ENCODE measurements around the gene TMEM131. TPM values are rescaled to one million over a fixed set of nuclear protein-coding genes. Genes with fewer than 3 reads are reported as not detected.
A peak's percentile ranks its signal among the peaks of the same experiment; 100 is the strongest.

Gene TMEM131
- total RNA-seq, 4 donors from 2014 or later = 78.4 to 86.4 (median 80.5) TPM

DNA sequence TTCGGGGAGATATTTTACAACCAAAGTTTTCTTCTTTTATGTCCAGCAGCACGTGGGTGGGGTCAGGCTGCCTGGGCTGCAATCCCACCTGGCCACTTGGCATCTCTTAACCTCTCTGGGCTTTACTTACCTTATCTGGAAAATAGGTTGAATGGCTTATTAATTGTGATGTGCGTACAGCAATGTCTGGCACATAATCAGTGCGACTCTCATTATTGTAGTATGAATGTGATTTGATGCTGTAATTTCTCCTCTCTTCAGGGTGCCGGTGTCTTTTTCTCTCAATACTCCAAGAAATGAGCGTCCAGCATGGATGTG is 284.4 kb downstream of the TMEM131 start:
- 73 to 87% methylated on average over 4 to 6 of the region's 6 CpGs for WGBS, 2 donors (ENCODE audit: low coverage in 1 of 2)
- no peak for DNase-seq
- no peaks in the 10 kb centered on the region for H3K9me3 ChIP-seq
- in situ Hi-C loops (cut with MboI; ENCODE audit: low pct_ligation_motif_present in 1 of 4, low pct_unique_long_range_greater_than_20kb in 1 of 4, low sequenced_read_pairs in 3 of 4) = no loop called here
- no peaks in the 10 kb centered on the region for H3K27me3 ChIP-seq
- H3K4me1 ChIP-seq = no peaks in the 10 kb centered on the region
- H3K36me3 ChIP-seq = no peaks in the 10 kb centered on the region
- H3K27ac ChIP-seq = no peak overlapping the region
- intact Hi-C loops (cut with DNase I; ENCODE audit: low total_unique reads) = no loop called here
- no peak overlapping the region for H3K4me3 ChIP-seq
- TF ChIP-seq, protein P1, sequence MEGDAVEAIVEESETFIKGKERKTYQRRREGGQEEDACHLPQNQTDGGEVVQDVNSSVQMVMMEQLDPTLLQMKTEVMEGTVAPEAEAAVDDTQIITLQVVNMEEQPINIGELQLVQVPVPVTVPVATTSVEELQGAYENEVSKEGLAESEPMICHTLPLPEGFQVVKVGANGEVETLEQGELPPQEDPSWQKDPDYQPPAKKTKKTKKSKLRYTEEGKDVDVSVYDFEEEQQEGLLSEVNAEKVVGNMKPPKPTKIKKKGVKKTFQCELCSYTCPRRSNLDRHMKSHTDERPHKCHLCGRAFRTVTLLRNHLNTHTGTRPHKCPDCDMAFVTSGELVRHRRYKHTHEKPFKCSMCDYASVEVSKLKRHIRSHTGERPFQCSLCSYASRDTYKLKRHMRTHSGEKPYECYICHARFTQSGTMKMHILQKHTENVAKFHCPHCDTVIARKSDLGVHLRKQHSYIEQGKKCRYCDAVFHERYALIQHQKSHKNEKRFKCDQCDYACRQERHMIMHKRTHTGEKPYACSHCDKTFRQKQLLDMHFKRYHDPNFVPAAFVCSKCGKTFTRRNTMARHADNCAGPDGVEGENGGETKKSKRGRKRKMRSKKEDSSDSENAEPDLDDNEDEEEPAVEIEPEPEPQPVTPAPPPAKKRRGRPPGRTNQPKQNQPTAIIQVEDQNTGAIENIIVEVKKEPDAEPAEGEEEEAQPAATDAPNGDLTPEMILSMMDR (IDR thresholded peaks at IDR 0.05) = no peak
- TF ChIP-seq POLR2AphosphoS5 (IDR thresholded peaks at IDR 0.05) (no peak), EP300 (IDR thresholded peaks at IDR 0.05; ENCODE audit: low read depth) (no peak), POLR2A (IDR thresholded peaks at IDR 0.05) (no peak)

DNA sequence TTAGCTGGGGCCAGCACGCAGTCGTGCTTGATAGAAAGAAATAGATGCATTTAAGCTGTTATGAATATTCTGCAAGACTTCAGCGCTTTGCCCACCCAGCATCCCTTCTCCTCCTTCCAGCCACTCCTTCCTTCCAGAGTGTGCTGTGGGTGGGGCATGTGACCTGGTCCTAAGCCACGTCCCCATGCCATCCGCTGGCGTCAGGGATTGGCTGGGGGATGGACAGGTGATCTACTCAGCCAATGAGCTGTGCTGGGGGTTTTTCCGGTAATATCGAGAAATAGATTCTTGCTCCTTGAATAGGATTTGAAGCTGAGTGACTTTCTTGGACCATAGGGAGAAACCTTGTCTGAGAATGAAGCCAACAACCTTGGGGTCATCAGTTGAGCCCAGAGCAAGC is 287.1 kb downstream of the TMEM131 start:
- no peaks in the 10 kb centered on the region for H3K4me1 ChIP-seq
- no peaks in the 10 kb centered on the region for H3K27me3 ChIP-seq
- no peak overlapping the region for H3K27ac ChIP-seq
- intact Hi-C loops (cut with DNase I; ENCODE audit: low total_unique reads) (no loop called here), in situ Hi-C loops (cut with MboI; ENCODE audit: low pct_ligation_motif_present in 1 of 4, low pct_unique_long_range_greater_than_20kb in 1 of 4, low sequenced_read_pairs in 3 of 4) (no loop called here)
- TF ChIP-seq, protein P1 (IDR thresholded peaks at IDR 0.05) = no peak
- TF ChIP-seq POLR2A (IDR thresholded peaks at IDR 0.05) = no peak
- no peak for TF ChIP-seq POLR2AphosphoS5 (IDR thresholded peaks at IDR 0.05)
- no peak for TF ChIP-seq EP300 (IDR thresholded peaks at IDR 0.05; ENCODE audit: low read depth)
- peak; percentile 3 for DNase-seq
- 85% methylated on average over 8 of the region's 8 CpGs; no CpG with 5 or more reads in 1 of the 2 donors for WGBS, 2 donors (ENCODE audit: low coverage in 1 of 2)
- H3K4me3 ChIP-seq = no peak overlapping the region
- H3K9me3 ChIP-seq = no peaks in the 10 kb centered on the region
- no peaks in the 10 kb centered on the region for H3K36me3 ChIP-seq

DNA sequence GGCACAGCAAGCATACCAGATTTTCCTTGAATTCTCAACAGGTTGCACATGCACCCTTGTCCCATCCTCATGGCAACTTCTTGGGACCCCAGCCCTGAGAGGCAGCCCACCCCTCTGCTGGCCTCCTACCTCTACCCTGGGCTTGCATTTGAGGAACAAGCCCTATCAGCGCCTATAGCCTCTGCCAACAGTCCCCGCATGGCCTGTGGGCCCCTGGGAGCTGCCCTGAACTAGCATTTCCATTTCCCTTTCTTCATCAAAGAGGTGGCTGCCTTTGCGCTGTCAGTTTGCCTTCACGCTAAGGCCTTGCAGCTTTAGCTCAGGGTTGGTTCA is 287.7 kb downstream of the TMEM131 start:
- Histone ChIP-seq H3K4me3 (no peak overlapping the region), H3K4me1 (no peaks in the 10 kb centered on the region), H3K36me3 (no peaks in the 10 kb centered on the region), H3K27ac (no peak overlapping the region), H3K27me3 (no peaks in the 10 kb centered on the region), H3K9me3 (no peaks in the 10 kb centered on the region)
- no peak for DNase-seq
- in situ Hi-C loops (cut with MboI; ENCODE audit: low pct_ligation_motif_present in 1 of 4, low pct_unique_long_range_greater_than_20kb in 1 of 4, low sequenced_read_pairs in 3 of 4) = no loop called here
- TF ChIP-seq POLR2AphosphoS5 (IDR thresholded peaks at IDR 0.05) (no peak), POLR2A (IDR thresholded peaks at IDR 0.05) (no peak), EP300 (IDR thresholded peaks at IDR 0.05; ENCODE audit: low read depth) (no peak)
- TF ChIP-seq, protein P1 (IDR thresholded peaks at IDR 0.05) = no peak
- intact Hi-C loops (cut with DNase I; ENCODE audit: low total_unique reads) = no loop called here
- 69% methylated on average over 4 of the region's 4 CpGs; no CpG with 5 or more reads in 1 of the 2 donors for WGBS, 2 donors (ENCODE audit: low coverage in 1 of 2)

DNA sequence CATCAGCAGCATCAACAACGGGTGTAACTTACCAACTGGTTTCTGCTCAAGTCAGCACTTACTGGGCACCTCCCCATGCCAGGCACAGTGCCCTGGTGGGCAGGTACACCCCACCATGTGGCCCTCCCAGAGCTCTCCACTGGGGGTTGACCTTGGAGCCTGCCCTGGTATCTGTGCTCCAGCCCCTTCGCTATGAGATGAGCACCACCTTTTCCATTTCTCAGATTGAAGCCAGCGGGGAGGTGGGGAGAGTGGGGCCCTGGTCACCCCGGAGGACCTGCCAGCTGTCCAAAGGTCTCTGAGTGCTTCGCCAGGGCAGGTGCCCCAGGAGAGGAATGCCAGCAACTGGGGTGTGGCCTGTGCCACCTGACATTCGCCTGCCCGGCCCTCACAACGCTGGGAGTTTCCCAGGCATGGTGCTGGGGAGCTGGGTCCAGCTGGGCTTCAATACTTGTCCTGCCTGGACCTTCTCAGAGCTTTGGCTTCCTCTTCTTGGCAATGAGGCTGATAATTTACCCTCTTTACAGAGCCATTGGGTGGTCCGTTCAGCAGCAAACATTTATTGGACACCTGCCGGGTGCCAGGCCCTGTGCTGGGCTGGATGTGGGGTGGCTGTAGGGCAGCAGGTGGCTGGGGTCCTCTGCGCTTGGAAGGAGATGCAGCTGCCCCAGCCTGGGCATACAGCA is 288.2 kb downstream of the TMEM131 start:
- H3K9me3 ChIP-seq = no peaks in the 10 kb centered on the region
- intact Hi-C loops (cut with DNase I; ENCODE audit: low total_unique reads) (no loop called here), in situ Hi-C loops (cut with MboI; ENCODE audit: low pct_ligation_motif_present in 1 of 4, low pct_unique_long_range_greater_than_20kb in 1 of 4, low sequenced_read_pairs in 3 of 4) (no loop called here)
- H3K36me3 ChIP-seq = no peaks in the 10 kb centered on the region
- peak; percentile 62 for DNase-seq
- TF ChIP-seq, protein P1 (IDR thresholded peaks at IDR 0.05) = no peak
- TF ChIP-seq EP300 (IDR thresholded peaks at IDR 0.05; ENCODE audit: low read depth) (no peak), POLR2A (IDR thresholded peaks at IDR 0.05) (no peak), POLR2AphosphoS5 (IDR thresholded peaks at IDR 0.05) (no peak)
- 65 to 84% methylated on average over 3 to 11 of the region's 11 CpGs for WGBS, 2 donors (ENCODE audit: low coverage in 1 of 2)
- H3K27me3 ChIP-seq = no peaks in the 10 kb centered on the region
- no peaks in the 10 kb centered on the region for H3K4me1 ChIP-seq
- H3K27ac ChIP-seq = no peak overlapping the region
- H3K4me3 ChIP-seq = no peak overlapping the region

Measured in transverse colon (tissue), 4 donors.